Fibroblast of pulmonary artery (primary cell): Measurements from ENCODE around the gene CROCC2.
"Not testable (repeated sequence)": the region's sequence is repeated elsewhere in the genome, so short reads cannot be mapped to it uniquely, and the experiment has no call there.

ENCODE experiments used
- DNase-seq: peaks from one replicate; pipeline ENCODE4 v3.0.0-alpha.2; 2010; ENCODE audit warnings: low read depth
- H3K4me3 ChIP-seq: replicated peaks from 2 replicates; pipeline ENCODE4 v1.5.1; 2011; ENCODE audit warnings: low read depth, mild to moderate bottlenecking, control low read depth, low read length, moderate library complexity
- TF ChIP-seq, protein P1 (sequence below): IDR thresholded peaks from 2 replicates; pipeline ENCODE4 v1.5.1; 2011; ENCODE audit warnings: mild to moderate bottlenecking, control low read depth, low read length, inconsistent platforms; ENCODE audit errors: missing control alignments

Gene CROCC2

DNA sequence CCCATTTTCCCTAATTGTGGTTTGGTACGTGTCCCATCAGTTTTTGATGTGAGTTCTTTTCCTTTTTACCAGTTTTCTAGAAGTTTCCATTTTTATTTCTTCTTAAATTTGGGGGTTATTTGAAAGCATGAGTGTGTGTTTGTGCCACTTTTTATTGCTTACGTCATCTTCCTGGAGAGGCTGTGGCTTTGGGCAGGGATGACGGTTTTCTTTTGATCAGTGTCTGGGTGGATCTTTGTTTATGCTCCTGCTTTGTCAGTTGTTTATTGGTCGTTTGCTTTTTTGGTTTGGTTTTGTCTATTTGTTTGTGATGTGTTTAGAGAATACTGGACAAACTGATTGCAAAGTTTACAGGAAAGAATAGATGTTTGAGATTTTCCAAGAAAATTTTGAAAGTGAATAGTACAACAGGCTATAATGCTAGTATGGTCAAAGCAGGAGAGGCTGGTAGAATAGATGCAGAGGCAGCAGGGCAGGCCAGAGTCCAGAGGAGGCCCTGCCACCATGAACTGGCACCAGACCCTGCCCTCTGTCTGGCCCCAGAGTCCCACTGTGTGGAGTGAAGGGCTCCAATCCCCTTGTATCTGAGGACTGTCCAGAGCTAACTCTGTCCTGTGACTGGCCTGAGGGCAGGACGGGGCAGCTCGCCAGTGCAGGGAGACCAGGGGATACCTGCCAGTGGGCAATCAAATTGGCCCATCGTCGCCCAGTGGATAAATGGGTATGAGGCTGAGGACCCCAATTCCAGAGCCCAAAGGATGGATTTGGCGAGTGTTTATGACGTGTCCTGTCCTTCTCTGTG is 68.8 kb downstream of the CROCC2 start:
- no peak for DNase-seq
- TF ChIP-seq, protein P1, sequence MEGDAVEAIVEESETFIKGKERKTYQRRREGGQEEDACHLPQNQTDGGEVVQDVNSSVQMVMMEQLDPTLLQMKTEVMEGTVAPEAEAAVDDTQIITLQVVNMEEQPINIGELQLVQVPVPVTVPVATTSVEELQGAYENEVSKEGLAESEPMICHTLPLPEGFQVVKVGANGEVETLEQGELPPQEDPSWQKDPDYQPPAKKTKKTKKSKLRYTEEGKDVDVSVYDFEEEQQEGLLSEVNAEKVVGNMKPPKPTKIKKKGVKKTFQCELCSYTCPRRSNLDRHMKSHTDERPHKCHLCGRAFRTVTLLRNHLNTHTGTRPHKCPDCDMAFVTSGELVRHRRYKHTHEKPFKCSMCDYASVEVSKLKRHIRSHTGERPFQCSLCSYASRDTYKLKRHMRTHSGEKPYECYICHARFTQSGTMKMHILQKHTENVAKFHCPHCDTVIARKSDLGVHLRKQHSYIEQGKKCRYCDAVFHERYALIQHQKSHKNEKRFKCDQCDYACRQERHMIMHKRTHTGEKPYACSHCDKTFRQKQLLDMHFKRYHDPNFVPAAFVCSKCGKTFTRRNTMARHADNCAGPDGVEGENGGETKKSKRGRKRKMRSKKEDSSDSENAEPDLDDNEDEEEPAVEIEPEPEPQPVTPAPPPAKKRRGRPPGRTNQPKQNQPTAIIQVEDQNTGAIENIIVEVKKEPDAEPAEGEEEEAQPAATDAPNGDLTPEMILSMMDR: no peak
- H3K4me3 ChIP-seq: no peak overlapping the region

DNA sequence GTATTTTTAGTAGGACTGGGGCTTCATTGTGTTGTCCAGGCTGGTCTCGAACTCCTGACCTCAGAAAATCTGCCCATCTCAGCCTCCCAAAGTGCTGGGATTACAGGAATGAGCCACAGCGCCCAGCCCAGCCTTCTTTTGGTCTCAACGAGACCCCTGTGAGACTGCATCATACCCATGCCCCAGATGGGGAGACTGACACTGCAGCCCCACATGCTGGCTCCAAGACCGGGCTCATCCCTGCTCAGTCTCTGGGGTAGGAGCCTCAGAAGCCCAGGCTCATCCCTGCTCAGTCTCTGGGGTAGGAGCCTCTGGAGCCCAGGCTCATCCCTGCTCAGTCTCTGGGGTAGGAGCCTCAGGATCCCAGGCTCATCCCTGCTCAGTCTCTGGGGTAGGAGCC is 69.8 kb downstream of the CROCC2 start:
- DNase-seq, H3K4me3 ChIP-seq: not testable (repeated sequence)

DNA sequence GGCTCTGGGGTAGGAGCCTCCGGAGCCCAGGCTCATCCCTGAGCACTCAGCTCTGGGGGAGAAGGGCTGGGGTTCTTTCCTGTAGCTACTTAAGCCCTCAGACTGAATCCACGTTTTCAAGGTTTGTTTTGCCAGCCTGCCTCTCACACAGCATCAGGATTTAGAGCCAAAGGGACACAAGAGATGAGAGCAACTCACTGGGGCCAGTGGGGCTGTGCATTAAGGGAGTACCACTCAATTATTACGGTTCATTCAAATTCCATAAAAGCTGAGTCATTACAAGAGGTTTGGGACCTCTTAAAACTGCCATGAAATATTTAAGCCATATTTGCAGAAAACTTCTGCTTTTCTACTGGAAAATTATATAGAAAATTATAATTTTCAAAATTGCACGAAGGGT is 75.1 kb downstream of the CROCC2 start:
- DNase-seq: no peak
- TF ChIP-seq, protein P1: no peak
- no peak overlapping the region for H3K4me3 ChIP-seq

DNA sequence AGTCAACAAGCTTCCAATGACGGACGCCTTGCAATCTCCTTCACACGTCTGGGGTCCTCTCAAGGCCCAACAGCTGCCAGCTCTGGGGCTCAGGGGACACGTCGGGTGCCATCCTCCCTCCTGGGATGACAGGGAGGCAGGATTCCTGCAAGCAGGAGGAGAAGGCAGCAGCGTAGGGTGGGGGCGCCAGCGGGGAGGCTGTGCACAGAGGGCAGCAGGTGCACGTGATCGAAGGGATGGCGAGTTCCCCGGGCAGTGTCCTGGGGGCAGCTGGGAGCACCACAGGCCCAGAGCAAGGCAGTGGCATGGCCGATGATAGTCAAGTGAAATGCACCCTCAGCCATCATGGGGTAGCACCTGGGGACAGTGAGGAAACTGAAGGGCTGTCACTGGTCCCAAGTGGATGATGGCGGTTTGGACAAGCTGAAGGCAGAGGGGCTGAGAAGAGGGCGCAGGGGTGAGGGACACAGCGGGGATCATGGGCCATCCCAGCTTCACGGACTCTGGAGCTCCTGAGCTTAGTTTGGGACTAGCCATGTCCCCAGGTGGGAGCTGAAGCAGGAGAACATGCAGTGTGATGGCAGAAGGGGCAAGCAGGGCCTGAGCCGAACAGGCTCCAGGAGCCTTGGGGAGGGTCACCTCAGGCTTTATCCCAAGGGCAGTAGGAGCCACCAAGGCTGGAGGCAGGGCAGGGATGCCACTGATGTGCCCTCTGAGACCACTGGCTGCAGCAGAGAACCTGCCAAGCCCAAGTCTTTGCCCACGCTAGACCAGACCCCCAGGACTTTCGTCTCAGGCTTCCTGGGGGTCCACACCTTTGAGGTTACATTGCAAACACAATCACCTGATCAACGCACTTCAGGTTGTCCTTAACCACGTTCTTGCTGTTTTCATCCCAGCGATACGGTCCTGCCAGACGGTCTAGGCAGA is 76.0 kb downstream of the CROCC2 start:
- no peak overlapping the region for H3K4me3 ChIP-seq
- TF ChIP-seq, protein P1: no peak

DNA sequence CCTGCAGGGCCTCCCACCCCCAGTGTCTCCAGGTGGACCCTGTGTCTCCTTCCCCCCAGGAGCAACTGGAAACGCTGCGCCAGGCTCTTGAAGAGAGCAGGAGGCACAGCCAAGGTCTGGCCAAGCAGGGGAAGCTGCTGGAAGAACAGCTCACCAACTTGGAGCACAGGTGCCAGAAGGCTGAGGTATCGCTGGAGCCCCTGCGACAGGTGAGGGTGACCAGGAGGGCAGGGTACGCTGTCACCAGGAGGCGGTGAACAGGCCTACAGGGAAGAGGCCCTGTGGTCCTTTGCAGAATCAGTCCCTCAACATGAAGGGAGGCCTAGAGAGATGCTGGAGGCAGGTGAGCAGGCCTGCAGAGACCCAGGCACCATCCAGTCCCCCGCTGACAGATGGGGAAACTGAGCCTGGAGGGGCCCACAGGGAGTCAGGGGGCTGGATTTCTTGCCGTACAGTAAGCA is 76.7 kb downstream of the CROCC2 start:
- DNase-seq: no peak
- TF ChIP-seq, protein P1: no peak
- H3K4me3 ChIP-seq: no peak overlapping the region

More for the DNA sequence above, 76.0 kb downstream of the CROCC2 start:
- DNase-seq: no peak

DNA sequence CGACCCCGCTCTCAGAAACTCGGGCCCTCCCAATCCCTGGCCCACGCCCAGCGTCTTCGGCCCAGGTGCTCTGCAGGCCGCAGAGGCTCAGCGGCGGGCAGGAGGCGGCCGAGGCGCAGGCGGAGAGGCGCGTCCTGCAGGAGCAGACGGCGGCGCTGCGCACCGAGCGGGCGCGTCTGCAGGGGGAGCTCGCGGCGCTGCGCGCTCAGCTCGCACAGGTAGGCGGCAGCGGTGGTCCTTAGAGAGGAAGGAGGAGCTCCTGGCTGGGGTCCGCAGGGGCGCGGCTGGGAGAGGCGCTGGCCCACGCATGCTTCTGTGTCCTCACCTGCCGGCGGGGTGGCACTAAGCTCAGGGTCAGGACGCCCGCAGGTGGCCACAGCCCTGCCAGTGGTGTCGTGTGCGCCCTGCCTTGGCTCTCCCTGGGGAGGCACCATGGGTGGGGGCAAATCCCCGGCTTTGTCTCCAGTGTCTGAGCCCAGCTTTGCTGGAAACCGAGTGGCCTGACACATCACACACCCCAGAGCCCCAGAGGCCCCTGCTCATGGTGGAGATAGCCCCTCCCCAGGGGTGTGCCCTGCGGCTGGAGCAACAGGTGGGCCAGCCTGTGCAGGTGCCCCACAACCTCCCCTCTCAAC is 77.3 kb downstream of the CROCC2 start:
- H3K4me3 ChIP-seq: no peak overlapping the region
- TF ChIP-seq, protein P1: peak; percentile 27
- peak; percentile 54 for DNase-seq
